CD4-positive, CD25-positive, alpha-beta regulatory T cell (primary cell): ENCODE results near the gene IMP3. TPM values are rescaled to one million over a fixed set of nuclear protein-coding genes. Genes with fewer than 3 reads are reported as not detected.

Experiments
- ATAC-seq, 2 donors: fragments of 150-1000 bp; cut with Tn5 transposase; one replicate each; pipeline ENCODE4 v1.10.0; 2021; ENCODE audit warnings: low read depth in 2 of 2, moderate number of reproducible peaks in 2 of 2, moderate library complexity in 1 of 2
- DNase-seq, 3 donors: peaks; one replicate each; pipeline versions ENCODE4 v3.0.0 to v3.0.0-alpha.2; 2012 to 2022; ENCODE audit warnings: mixed read lengths in 1 of 3
- H3K27ac ChIP-seq: one replicate; pipeline ENCODE4 v1.7.0; 2013; ENCODE audit warnings: mild to moderate bottlenecking, low read length; ENCODE audit not compliant: insufficient read depth, poor library complexity, severe bottlenecking
- H3K27me3 ChIP-seq: one replicate; pipeline ENCODE4 v1.7.0; 2013; ENCODE audit warnings: low read length; ENCODE audit not compliant: control insufficient read depth, insufficient read depth
- H3K36me3 ChIP-seq: one replicate; pipeline ENCODE4 v1.7.0; 2013; ENCODE audit warnings: mild to moderate bottlenecking, low read length, moderate library complexity; ENCODE audit not compliant: control insufficient read depth, insufficient read depth
- H3K4me1 ChIP-seq: 2 replicates; pipeline ENCODE4 v1.7.0; 2013; ENCODE audit warnings: mild to moderate bottlenecking, low read length; ENCODE audit not compliant: insufficient read depth, control insufficient read depth, poor library complexity, severe bottlenecking
- H3K4me3 ChIP-seq: one replicate; pipeline ENCODE4 v1.7.0; 2013; ENCODE audit warnings: low read depth, mild to moderate bottlenecking, low read length, moderate library complexity
- H3K9me3 ChIP-seq, 2 experiments: 1 replicate in 1 of 2; 2 replicates in 1 of 2; pipeline ENCODE4 v1.7.0; 2013; ENCODE audit warnings: low read length in 2 of 2, mild to moderate bottlenecking in 1 of 2, moderate library complexity in 1 of 2; ENCODE audit not compliant: control insufficient read depth in 2 of 2
- H3K27ac Mint-ChIP-seq, 3 donors: one replicate each; pipeline ENCODE4 v1.8.0; 2020 to 2022; ENCODE audit warnings: mild to moderate bottlenecking in 3 of 3, mixed read lengths in 3 of 3, moderate library complexity in 2 of 3
- H3K27me3 Mint-ChIP-seq: one replicate; pipeline ENCODE4 v1.8.0; 2022; ENCODE audit warnings: mild to moderate bottlenecking, mixed read lengths
- H3K36me3 Mint-ChIP-seq: one replicate; pipeline ENCODE4 v1.8.0; 2020; ENCODE audit warnings: mixed read lengths
- H3K4me1 Mint-ChIP-seq, 4 donors: one replicate each; pipeline ENCODE4 v1.8.0; 2020 to 2022; ENCODE audit warnings: mixed read lengths in 4 of 4, mild to moderate bottlenecking in 1 of 4
- H3K4me3 Mint-ChIP-seq, 4 donors: one replicate each; pipeline ENCODE4 v1.8.0; 2020 to 2022; ENCODE audit warnings: mild to moderate bottlenecking in 4 of 4, mixed read lengths in 4 of 4, moderate library complexity in 3 of 4
- H3K9me3 Mint-ChIP-seq, 7 donors: one replicate each; pipeline ENCODE4 v1.8.0; 2020 to 2022; ENCODE audit warnings: mixed read lengths in 7 of 7, mild to moderate bottlenecking in 3 of 7, moderate library complexity in 2 of 7
- polyA plus RNA-seq, 4 donors: library from polyadenylated mRNA; unstranded; fragments of 300-500 nt; fragmentation: Illumina TruSeq; gene quantifications; one replicate each; pipeline ENCODE4 v1.2.3, GENCODE V29; 2021
- total RNA-seq: library from RNA; stranded (reverse); gene quantifications from one replicate; pipeline ENCODE4 v1.2.3, GENCODE V29; 2022

The IMP3 gene
- total and polyA plus RNA-seq, 5 donors from 2014 or later, result 40.5 to 303 (median 274) TPM

- Histone ChIP-seq H3K27ac (peak overlapping the region; percentile 47), H3K27me3 (peaks cover 3% of the 10 kb centered on the region), H3K36me3 (no peaks in the 10 kb centered on the region), H3K4me1 (peaks cover 28% of the 10 kb centered on the region), H3K9me3 (no peaks in the 10 kb centered on the region), H3K4me3 (peak overlapping the region; percentile 75)
- Mint-ChIP-seq H3K27me3 (no peaks in the 10 kb centered on the region), H3K4me1 (peaks cover 0 to 49% (median 33%) of the 10 kb centered on the region in 4 donors), H3K9me3 (no peaks in the 10 kb centered on the region), H3K27ac (peak overlapping the region; percentile 69 to 82 (median 79)), H3K36me3 (no peaks in the 10 kb centered on the region), H3K4me3 (peak overlapping the region; percentile 65 to 89 (median 84))
- ATAC-seq (no peak), DNase-seq (peak in 1 of 3 donors; percentile 15)
These were observed 6.9 kb upstream of the IMP3 start for GRCh38 chr15:75646944-75647364.

- Mint-ChIP-seq H3K36me3 (no peaks in the 10 kb centered on the region), H3K27ac (peak overlapping the region in 2 of 3 donors; percentile 79 to 82)
These were observed 6.3 kb upstream of the IMP3 start for GRCh38 chr15:75646112-75646943.

GRCh38 chr15:75644376-75644775, 4.4 kb upstream of the IMP3 start:
- Histone ChIP-seq H3K9me3 (no peaks in the 10 kb centered on the region), H3K4me3 (no peak overlapping the region), H3K4me1 (peaks cover 34% of the 10 kb centered on the region), H3K36me3 (no peaks in the 10 kb centered on the region), H3K27ac (no peak overlapping the region), H3K27me3 (peaks cover 3% of the 10 kb centered on the region)
- H3K36me3 Mint-ChIP-seq, result no peaks in the 10 kb centered on the region
- DNase-seq, result no peak
- H3K27ac Mint-ChIP-seq, result no peak overlapping the region
- peak overlapping the region in 1 of 4 donors; percentile 87 for H3K4me3 Mint-ChIP-seq
- no peaks in the 10 kb centered on the region for H3K9me3 Mint-ChIP-seq
- H3K27me3 Mint-ChIP-seq, result no peaks in the 10 kb centered on the region
- H3K4me1 Mint-ChIP-seq, result peaks cover 7 to 32% (median 23%) of the 10 kb centered on the region in 4 donors
- ATAC-seq, result no peak

More at GRCh38 chr15:75646112-75646943, 6.3 kb upstream of the IMP3 start:
- H3K4me3 Mint-ChIP-seq, result peak overlapping the region; percentile 65 to 89 (median 84)
- ATAC-seq (no peak), DNase-seq (no peak)
- peak overlapping the region; percentile 75 for H3K4me3 ChIP-seq
- H3K9me3 Mint-ChIP-seq, result no peaks in the 10 kb centered on the region
- peaks cover 22% of the 10 kb centered on the region for H3K4me1 ChIP-seq
- peaks cover 3% of the 10 kb centered on the region for H3K27me3 ChIP-seq
- H3K27me3 Mint-ChIP-seq, result no peaks in the 10 kb centered on the region
- no peaks in the 10 kb centered on the region for H3K36me3 ChIP-seq
- peak overlapping the region; percentile 47 for H3K27ac ChIP-seq
- peaks cover 0 to 42% (median 29%) of the 10 kb centered on the region in 4 donors for H3K4me1 Mint-ChIP-seq
- no peaks in the 10 kb centered on the region for H3K9me3 ChIP-seq

- Histone ChIP-seq H3K4me3 (no peak overlapping the region), H3K4me1 (peaks cover 40% of the 10 kb centered on the region), H3K9me3 (no peaks in the 10 kb centered on the region), H3K27me3 (peaks cover 3% of the 10 kb centered on the region), H3K36me3 (peaks cover 3% of the 10 kb centered on the region), H3K27ac (no peak overlapping the region)
- H3K27ac Mint-ChIP-seq, result no peak overlapping the region
- no peaks in the 10 kb centered on the region for H3K27me3 Mint-ChIP-seq
- H3K9me3 Mint-ChIP-seq, result no peaks in the 10 kb centered on the region
- H3K36me3 Mint-ChIP-seq, result peaks cover 7% of the 10 kb centered on the region
- H3K4me3 Mint-ChIP-seq, result no peak overlapping the region
- DNase-seq, result peak in 1 of 3 donors; percentile 19
- no peak for ATAC-seq
- H3K4me1 Mint-ChIP-seq, result peaks cover 7 to 46% (median 37%) of the 10 kb centered on the region in 4 donors
These were observed 1.6 kb upstream of the IMP3 start for GRCh38 chr15:75641603-75642002.

- H3K4me1 ChIP-seq, result peaks cover 38% of the 10 kb centered on the region
- Mint-ChIP-seq H3K4me3 (peak overlapping the region; percentile 89 to 95 (median 94)), H3K36me3 (peaks cover 7% of the 10 kb centered on the region), H3K27me3 (no peaks in the 10 kb centered on the region), H3K9me3 (no peaks in the 10 kb centered on the region), H3K27ac (peak overlapping the region; percentile 10 to 97 (median 94)), H3K4me1 (peaks cover 7 to 42% (median 34%) of the 10 kb centered on the region in 4 donors)
- H3K27ac ChIP-seq, result peak overlapping the region; percentile 92
- DNase-seq (no peak), ATAC-seq (no peak)
- peaks cover 2% of the 10 kb centered on the region for H3K27me3 ChIP-seq
- H3K9me3 ChIP-seq, result no peaks in the 10 kb centered on the region
- no peak overlapping the region for H3K4me3 ChIP-seq
- H3K36me3 ChIP-seq, result peaks cover 3% of the 10 kb centered on the region
These were observed 1.1 kb upstream of the IMP3 start for GRCh38 chr15:75641179-75641503.

- ATAC-seq (peak; percentile 32 to 35), DNase-seq (peak; percentile 33 to 89 (median 79))
- Mint-ChIP-seq H3K4me3 (peak overlapping the region; percentile 89 to 95 (median 94)), H3K9me3 (no peaks in the 10 kb centered on the region), H3K36me3 (peaks cover 7% of the 10 kb centered on the region), H3K4me1 (peaks cover 7 to 41% (median 34%) of the 10 kb centered on the region in 4 donors), H3K27me3 (no peaks in the 10 kb centered on the region), H3K27ac (peak overlapping the region; percentile 94 to 98 (median 97))
- Histone ChIP-seq H3K27ac (peak overlapping the region; percentile 92), H3K4me1 (peaks cover 40% of the 10 kb centered on the region), H3K9me3 (no peaks in the 10 kb centered on the region), H3K4me3 (peak overlapping the region; percentile 95), H3K27me3 (no peaks in the 10 kb centered on the region), H3K36me3 (peaks cover 3% of the 10 kb centered on the region)
These were observed 607 bp upstream of the IMP3 start for GRCh38 chr15:75640483-75641178.

- Histone ChIP-seq H3K27ac (peak overlapping the region; percentile 92), H3K4me1 (peaks cover 40% of the 10 kb centered on the region), H3K9me3 (no peaks in the 10 kb centered on the region), H3K27me3 (no peaks in the 10 kb centered on the region), H3K36me3 (peaks cover 3% of the 10 kb centered on the region), H3K4me3 (peak overlapping the region; percentile 95)
- Mint-ChIP-seq H3K36me3 (peaks cover 7% of the 10 kb centered on the region), H3K4me3 (peak overlapping the region; percentile 89 to 95 (median 94)), H3K9me3 (no peaks in the 10 kb centered on the region), H3K4me1 (peaks cover 7 to 44% (median 32%) of the 10 kb centered on the region in 4 donors), H3K27ac (peak overlapping the region; percentile 94 to 98 (median 97)), H3K27me3 (no peaks in the 10 kb centered on the region)
- no peak for DNase-seq
- no peak for ATAC-seq
These were observed 774 bp downstream of the IMP3 start for GRCh38 chr15:75639191-75639708.
